Smooth muscle cell (in vitro differentiated cells): ENCODE results near the gene EYS. TPM values are rescaled to one million over a fixed set of nuclear protein-coding genes. Genes with fewer than 3 reads are reported as not detected.

Experiments
- DNase-seq: peaks from one replicate; lab custom pipeline; 2025; ENCODE audit not compliant: unreplicated experiment; lab: John Stamatoyannopoulos, UW
- H2AFZ ChIP-seq: fragments of 200-600 bp; sonication (generic); 2 replicates; pipeline ENCODE4 v1.6.0; 2016; ENCODE audit warnings: antibody characterized with exemption, low read depth, mild to moderate bottlenecking
- H3F3A ChIP-seq: fragments of 200-600 bp; sonication (generic); 2 replicates; pipeline ENCODE4 v1.6.0; 2017; ENCODE audit warnings: antibody characterized with exemption, low read depth
- H3K27ac ChIP-seq: fragments of 200-600 bp; sonication (generic); 2 replicates; pipeline ENCODE4 v1.5.1; 2016; ENCODE audit warnings: low read depth, mild to moderate bottlenecking
- H3K27me3 ChIP-seq: fragments of 200-600 bp; sonication (generic); 2 replicates; pipeline ENCODE4 v1.6.1; 2016; ENCODE audit warnings: low read depth, mild to moderate bottlenecking
- H3K36me3 ChIP-seq: fragments of 200-600 bp; sonication (generic); 2 replicates; pipeline ENCODE4 v1.5.1; 2016; ENCODE audit warnings: low read depth
- H3K4me1 ChIP-seq: fragments of 200-600 bp; sonication (generic); 2 replicates; pipeline ENCODE4 v1.5.1; 2016; ENCODE audit warnings: low read depth
- H3K4me2 ChIP-seq: fragments of 200-600 bp; sonication (generic); 2 replicates; pipeline ENCODE4 v1.6.0; 2016; ENCODE audit warnings: mild to moderate bottlenecking
- H3K4me3 ChIP-seq: fragments of 200-600 bp; sonication (generic); 2 replicates; pipeline ENCODE4 v1.5.1; 2016; ENCODE audit warnings: mild to moderate bottlenecking
- H3K79me2 ChIP-seq: fragments of 200-600 bp; sonication (generic); 2 replicates; pipeline ENCODE4 v1.6.0; 2016; ENCODE audit warnings: low read depth, mild to moderate bottlenecking
- H3K9ac ChIP-seq: fragments of 200-600 bp; sonication (generic); 2 replicates; pipeline ENCODE4 v1.6.0; 2016; ENCODE audit warnings: low read depth
- H3K9me3 ChIP-seq: fragments of 200-600 bp; sonication (generic); replicated peaks from 2 replicates; pipeline ENCODE4 v1.5.1; 2016; ENCODE audit warnings: low read depth
- H4K20me1 ChIP-seq: fragments of 200-600 bp; sonication (generic); 2 replicates; pipeline ENCODE4 v1.6.0; 2016; ENCODE audit warnings: low read depth
- WGBS: methylation state at CpG from one replicate; pipeline ENCODE4 v1.1.7; 2016; ENCODE audit warnings: low lambda C conversion rate; 5-methylcytosine and 5-hydroxymethylcytosine counted together
- polyA plus RNA-seq: library from polyadenylated mRNA; unstranded; fragments of >200 nt; fragmentation: Nextera tagmentation; extraction: Ambion mirVana; gene quantifications from 2 replicates; pipeline ENCODE4 v1.2.1, GENCODE V29; 2016
- total RNA-seq: library from RNA; depleted of rRNA; stranded (reverse); fragments of >200 nt; gene quantifications from 2 replicates; pipeline ENCODE4 v1.2.3, GENCODE V29; 2014
- TF ChIP-seq, protein P1 (sequence below): fragments of 200-600 bp; sonication (generic); IDR thresholded peaks from 2 replicates; pipeline ENCODE4 v1.5.1; 2017; ENCODE audit warnings: borderline replicate concordance, mild to moderate bottlenecking, antibody characterized with exemption; ENCODE audit not compliant: insufficient read depth, poor library complexity, severe bottlenecking

EYS gene
- total and polyA plus RNA-seq, 2 experiments from 2014 or later = 0.07 to 0.18 TPM

DNA sequence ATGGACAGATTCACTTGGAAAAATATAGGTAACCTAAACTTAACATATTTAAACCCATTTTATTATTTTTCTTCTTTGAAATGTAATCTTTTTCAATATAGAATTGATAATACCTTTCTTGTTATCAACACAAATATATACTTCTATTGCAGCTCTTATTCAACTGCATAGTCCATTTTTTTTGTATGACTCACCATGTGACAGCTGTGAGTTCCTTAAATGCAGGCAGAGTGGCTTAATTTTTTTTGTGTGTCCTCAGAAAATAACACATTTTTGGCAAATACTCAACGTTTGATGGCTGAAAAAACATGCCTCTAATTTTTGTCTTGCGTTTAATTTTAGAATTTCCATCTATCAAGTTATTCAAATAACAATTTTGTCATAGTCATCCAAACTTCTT lies 1616.7 kb downstream of the EYS start:
- Histone ChIP-seq H3K4me2 (no peak overlapping the region), H3K27ac (no peak overlapping the region), H2AFZ (no peak overlapping the region), H3K4me3 (no peak overlapping the region), H3F3A (no peaks in the 10 kb centered on the region), H3K9me3 (no peaks in the 10 kb centered on the region), H3K27me3 (no peaks in the 10 kb centered on the region), H3K36me3 (no peaks in the 10 kb centered on the region), H3K9ac (no peak overlapping the region), H3K79me2 (no peaks in the 10 kb centered on the region), H3K4me1 (no peaks in the 10 kb centered on the region), H4K20me1 (no peaks in the 10 kb centered on the region)
- WGBS = 80% methylated on average over 2 of the region's 2 CpGs
- TF ChIP-seq, protein P1, sequence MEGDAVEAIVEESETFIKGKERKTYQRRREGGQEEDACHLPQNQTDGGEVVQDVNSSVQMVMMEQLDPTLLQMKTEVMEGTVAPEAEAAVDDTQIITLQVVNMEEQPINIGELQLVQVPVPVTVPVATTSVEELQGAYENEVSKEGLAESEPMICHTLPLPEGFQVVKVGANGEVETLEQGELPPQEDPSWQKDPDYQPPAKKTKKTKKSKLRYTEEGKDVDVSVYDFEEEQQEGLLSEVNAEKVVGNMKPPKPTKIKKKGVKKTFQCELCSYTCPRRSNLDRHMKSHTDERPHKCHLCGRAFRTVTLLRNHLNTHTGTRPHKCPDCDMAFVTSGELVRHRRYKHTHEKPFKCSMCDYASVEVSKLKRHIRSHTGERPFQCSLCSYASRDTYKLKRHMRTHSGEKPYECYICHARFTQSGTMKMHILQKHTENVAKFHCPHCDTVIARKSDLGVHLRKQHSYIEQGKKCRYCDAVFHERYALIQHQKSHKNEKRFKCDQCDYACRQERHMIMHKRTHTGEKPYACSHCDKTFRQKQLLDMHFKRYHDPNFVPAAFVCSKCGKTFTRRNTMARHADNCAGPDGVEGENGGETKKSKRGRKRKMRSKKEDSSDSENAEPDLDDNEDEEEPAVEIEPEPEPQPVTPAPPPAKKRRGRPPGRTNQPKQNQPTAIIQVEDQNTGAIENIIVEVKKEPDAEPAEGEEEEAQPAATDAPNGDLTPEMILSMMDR = no peak
- DNase-seq = no peak

DNA sequence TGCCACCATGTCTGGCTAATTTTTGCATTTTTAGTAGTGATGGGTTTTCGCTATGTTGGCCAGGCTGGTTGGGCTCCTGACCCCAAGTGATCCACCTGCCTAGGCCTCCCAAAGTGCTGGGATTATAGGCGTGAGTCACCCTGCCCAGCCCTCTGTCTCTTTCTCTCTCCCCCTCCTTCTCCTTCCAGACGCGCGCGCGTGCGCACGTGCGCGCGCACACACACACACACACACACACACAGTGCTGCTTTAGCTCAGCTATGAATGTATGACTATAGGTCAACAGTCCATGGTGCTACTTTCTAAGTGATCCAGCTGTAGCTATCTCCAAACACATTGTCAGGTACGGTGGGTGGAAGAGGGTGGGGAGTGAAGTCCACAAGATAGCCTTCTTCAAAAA lies 1621.9 kb downstream of the EYS start:
- Histone ChIP-seq H3K4me2 (no peak overlapping the region), H4K20me1 (no peaks in the 10 kb centered on the region), H3K4me3 (no peak overlapping the region), H3K9ac (no peak overlapping the region), H3K79me2 (no peaks in the 10 kb centered on the region), H3K36me3 (no peaks in the 10 kb centered on the region), H3K4me1 (peaks cover 3% of the 10 kb centered on the region), H3K27ac (no peak overlapping the region), H3K27me3 (no peaks in the 10 kb centered on the region), H3F3A (no peaks in the 10 kb centered on the region), H2AFZ (no peak overlapping the region), H3K9me3 (no peaks in the 10 kb centered on the region)
- TF ChIP-seq, protein P1 = no peak
- WGBS = 89% methylated on average over 13 of the region's 13 CpGs
- no peak for DNase-seq

DNA sequence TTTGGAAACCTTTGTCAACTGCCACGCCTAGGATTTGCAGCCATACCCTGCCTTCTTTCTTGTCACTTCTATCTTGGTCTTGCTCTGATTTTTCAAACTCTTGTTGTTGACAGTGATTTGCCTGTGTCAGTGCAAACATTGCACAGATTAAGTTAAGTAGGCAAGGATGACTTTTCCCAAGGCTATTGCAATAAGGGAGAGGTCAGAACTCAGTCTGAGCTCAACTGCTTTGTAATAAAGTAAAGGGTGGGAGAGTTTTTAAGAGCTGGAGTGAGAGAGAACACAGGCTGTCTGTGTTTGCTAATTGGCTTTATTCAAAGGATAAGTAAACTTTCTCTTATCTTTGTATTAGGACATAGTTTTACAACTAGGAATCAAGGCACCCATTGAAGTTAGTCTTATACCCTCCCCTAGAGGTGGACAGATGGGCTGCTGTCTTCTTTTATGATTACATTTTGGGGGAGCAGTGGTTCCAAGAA lies 1622.8 kb downstream of the EYS start:
- no peak for DNase-seq
- Histone ChIP-seq H2AFZ (no peak overlapping the region), H3F3A (no peaks in the 10 kb centered on the region), H3K4me1 (peaks cover 3% of the 10 kb centered on the region), H3K9me3 (no peaks in the 10 kb centered on the region), H3K36me3 (no peaks in the 10 kb centered on the region), H3K27ac (no peak overlapping the region), H3K9ac (no peak overlapping the region), H3K4me2 (peak overlapping the region; percentile 31), H3K79me2 (no peaks in the 10 kb centered on the region), H3K4me3 (no peak overlapping the region), H4K20me1 (no peaks in the 10 kb centered on the region), H3K27me3 (no peaks in the 10 kb centered on the region)
- TF ChIP-seq, protein P1 = no peak
- WGBS = 25% methylated on average over 1 of the region's 1 CpG

DNA sequence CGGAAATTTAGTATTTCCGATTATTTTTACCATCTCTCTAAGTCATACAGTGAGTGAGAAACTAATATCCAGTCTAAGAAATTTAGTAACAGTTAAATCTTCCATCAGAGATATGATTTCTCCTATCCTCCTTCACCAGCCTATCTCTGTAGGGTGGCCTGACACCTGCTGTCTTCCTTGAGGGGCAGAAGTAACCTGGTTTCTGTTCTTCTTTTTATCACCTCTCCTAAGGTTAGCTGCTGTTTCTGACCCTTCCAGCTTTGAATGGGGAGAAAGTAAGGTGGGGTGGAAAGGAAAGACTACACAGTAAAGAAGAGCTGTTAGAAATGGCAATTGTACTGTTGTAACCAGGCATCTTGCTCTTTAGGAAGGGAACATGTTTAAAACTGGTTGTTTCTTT lies 1623.8 kb downstream of the EYS start:
- WGBS = 86% methylated on average over 2 of the region's 2 CpGs

More for the DNA sequence above, 1623.8 kb downstream of the EYS start:
- no peaks in the 10 kb centered on the region for H3K9me3 ChIP-seq
- no peak overlapping the region for H3K27ac ChIP-seq
- peaks cover 5% of the 10 kb centered on the region for H3K4me1 ChIP-seq
- no peaks in the 10 kb centered on the region for H3K27me3 ChIP-seq
- no peaks in the 10 kb centered on the region for H3K36me3 ChIP-seq
- H3K79me2 ChIP-seq = no peaks in the 10 kb centered on the region
- no peaks in the 10 kb centered on the region for H4K20me1 ChIP-seq
- H2AFZ ChIP-seq = no peak overlapping the region
- H3K4me3 ChIP-seq = no peak overlapping the region
- no peak overlapping the region for H3K9ac ChIP-seq
- TF ChIP-seq, protein P1 = no peak
- H3F3A ChIP-seq = no peaks in the 10 kb centered on the region
- no peak for DNase-seq
- no peak overlapping the region for H3K4me2 ChIP-seq
